ENCODE data around the gene RAB23.

The RAB23 gene

GRCh38 chr6:57221936-57222742, at the start of gene RAB23:
TSS of gene RAB23 (minus strand) at chr6:57222307. CDS start at chr6:57210380, 11,927 bp downstream.
- DNase-seq (ENCODE audit: low spot score): peak; percentile 91

GRCh38 chr6:57268294-57268640, 46.2 kb upstream of the RAB23 start:
- DNase-seq (ENCODE audit: low spot score): no peak

GRCh38 chr6:57267586-57268293, 45.6 kb upstream of the RAB23 start:
- DNase-seq (ENCODE audit: low spot score): peak; percentile 52

- DNase-seq (ENCODE audit: low spot score): no peak
These were observed 43.7 kb upstream of the RAB23 start for GRCh38 chr6:57265755-57266221.

- DNase-seq (ENCODE audit: low spot score): no peak
These were observed 41.6 kb upstream of the RAB23 start for GRCh38 chr6:57263739-57264138.

GRCh38 chr6:57262901-57263694, 41.0 kb upstream of the RAB23 start:
- no peak for DNase-seq (ENCODE audit: low spot score)

GRCh38 chr6:57262488-57262887, 40.4 kb upstream of the RAB23 start:
- no peak for DNase-seq (ENCODE audit: low spot score)

GRCh38 chr6:57261926-57262325, 39.8 kb upstream of the RAB23 start:
- DNase-seq (ENCODE audit: low spot score): no peak

- no peak for DNase-seq (ENCODE audit: low spot score)
These were observed 37.0 kb upstream of the RAB23 start for GRCh38 chr6:57259064-57259463.

GRCh38 chr6:57257911-57258541, 35.9 kb upstream of the RAB23 start:
- DNase-seq (ENCODE audit: low spot score): no peak

- no peak for DNase-seq (ENCODE audit: low spot score)
These were observed 34.4 kb upstream of the RAB23 start for GRCh38 chr6:57256541-57256940.

GRCh38 chr6:57255451-57256169, 33.5 kb upstream of the RAB23 start:
- no peak for DNase-seq (ENCODE audit: low spot score)

GRCh38 chr6:57254055-57254717, 32.1 kb upstream of the RAB23 start:
- DNase-seq (ENCODE audit: low spot score): no peak

GRCh38 chr6:57252975-57253374, 30.9 kb upstream of the RAB23 start:
- no peak for DNase-seq (ENCODE audit: low spot score)

GRCh38 chr6:57252137-57252536, 30.0 kb upstream of the RAB23 start:
- no peak for DNase-seq (ENCODE audit: low spot score)

GRCh38 chr6:57250348-57250747, 28.2 kb upstream of the RAB23 start:
- DNase-seq (ENCODE audit: low spot score): no peak

- no peak for DNase-seq (ENCODE audit: low spot score)
These were observed 26.3 kb upstream of the RAB23 start for GRCh38 chr6:57248311-57248895.

- DNase-seq (ENCODE audit: low spot score): no peak
These were observed 25.5 kb upstream of the RAB23 start for GRCh38 chr6:57247603-57248002.

- no peak for DNase-seq (ENCODE audit: low spot score)
These were observed 24.2 kb upstream of the RAB23 start for GRCh38 chr6:57246307-57246706.

- no peak for DNase-seq (ENCODE audit: low spot score)
These were observed 21.8 kb upstream of the RAB23 start for GRCh38 chr6:57243954-57244353.

Measured in iPS-NIHi11 (cell line).